NCI-H345 treated with DMSO at 0.1 percent for 48 hours (cell line): Measurements from ENCODE around the gene PSMD11.
"Not testable (repeated sequence)": the region's sequence is repeated elsewhere in the genome, so short reads cannot be mapped to it uniquely, and the experiment has no call there.

Experiments used
- DNase-seq: peaks from one replicate; lab custom pipeline; 2025; ENCODE audit not compliant: unreplicated experiment; lab: John Stamatoyannopoulos, UW

The PSMD11 gene

DNA sequence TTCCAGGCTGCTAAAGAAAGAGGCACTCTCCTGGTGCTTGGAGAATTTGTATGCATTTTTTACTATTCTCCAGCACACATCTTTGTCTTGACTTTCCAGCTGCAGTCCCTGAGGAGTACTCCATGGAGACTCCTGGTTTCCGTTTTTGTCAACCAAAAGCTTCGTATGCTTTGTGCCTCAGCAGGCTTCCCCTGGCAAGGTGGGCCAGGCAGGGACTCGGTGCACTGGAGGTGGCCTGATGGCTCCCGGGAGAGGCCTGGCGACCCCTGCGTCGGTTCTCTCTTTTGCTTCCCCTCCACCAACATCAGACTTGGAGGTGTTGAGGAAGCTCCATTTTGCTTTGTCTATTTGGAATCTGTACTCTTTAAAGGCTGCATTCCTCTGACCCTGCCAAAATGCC, 66.2 kb downstream of the PSMD11 start:
- DNase-seq, result no peak

DNA sequence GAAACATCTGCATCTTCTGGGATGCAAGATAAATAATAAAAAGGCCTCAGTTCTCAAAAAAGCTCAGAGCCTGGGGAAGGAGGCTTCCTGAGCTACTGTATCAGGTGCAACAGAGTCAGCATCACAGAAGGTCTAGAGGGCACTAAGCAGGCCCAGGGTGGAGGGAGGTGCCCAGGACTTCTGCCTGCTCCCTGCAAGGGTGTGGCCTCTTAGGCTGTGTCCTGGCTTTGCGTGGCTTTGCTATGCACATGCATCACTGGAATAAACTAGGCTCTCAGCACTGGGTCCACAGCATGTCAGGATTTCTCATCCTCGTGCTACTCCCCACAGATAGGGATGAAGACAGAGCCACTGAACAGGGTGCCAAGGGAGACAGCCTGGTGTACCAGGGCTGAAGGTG, 68.0 kb downstream of the PSMD11 start:
- no peak for DNase-seq

DNA sequence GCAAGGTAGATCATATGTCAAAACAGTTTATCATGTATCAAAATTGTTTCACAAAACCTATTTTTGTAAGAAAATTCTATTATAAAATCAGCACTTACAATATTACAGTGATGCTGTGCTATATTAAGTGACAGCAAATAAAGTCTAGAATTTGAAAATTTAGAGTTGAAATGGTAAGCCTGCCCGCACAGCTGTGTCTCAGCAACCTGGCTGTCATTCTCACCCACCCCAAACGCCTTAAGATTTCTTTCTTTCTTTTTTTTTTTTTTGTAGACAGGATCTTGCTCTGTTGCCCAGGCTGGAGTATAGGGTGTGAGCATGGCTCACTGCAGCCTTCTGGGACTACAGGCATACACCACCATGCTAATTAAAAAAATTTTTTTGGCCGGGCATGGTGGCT, 69.3 kb downstream of the PSMD11 start:
- no peak for DNase-seq

DNA sequence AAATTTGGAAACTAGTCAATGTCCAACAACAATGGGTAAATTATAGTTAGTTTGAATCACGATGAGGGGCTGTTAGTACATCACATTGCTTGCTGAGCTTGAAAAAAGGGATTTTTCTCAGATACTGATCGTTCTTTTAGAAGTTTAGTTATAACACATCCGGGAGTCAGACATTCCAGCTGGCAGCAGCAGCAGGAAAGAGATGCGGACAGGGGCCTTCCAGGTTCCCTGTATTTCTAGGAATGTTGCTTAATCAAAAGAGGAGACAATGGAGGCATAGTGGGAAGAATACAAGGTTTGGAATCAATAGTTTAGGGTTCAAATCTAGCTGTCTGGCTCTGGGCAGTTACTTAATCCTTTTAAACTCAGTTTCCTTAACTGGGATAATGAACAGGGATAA, 70.3 kb downstream of the PSMD11 start:
- no peak for DNase-seq

DNA sequence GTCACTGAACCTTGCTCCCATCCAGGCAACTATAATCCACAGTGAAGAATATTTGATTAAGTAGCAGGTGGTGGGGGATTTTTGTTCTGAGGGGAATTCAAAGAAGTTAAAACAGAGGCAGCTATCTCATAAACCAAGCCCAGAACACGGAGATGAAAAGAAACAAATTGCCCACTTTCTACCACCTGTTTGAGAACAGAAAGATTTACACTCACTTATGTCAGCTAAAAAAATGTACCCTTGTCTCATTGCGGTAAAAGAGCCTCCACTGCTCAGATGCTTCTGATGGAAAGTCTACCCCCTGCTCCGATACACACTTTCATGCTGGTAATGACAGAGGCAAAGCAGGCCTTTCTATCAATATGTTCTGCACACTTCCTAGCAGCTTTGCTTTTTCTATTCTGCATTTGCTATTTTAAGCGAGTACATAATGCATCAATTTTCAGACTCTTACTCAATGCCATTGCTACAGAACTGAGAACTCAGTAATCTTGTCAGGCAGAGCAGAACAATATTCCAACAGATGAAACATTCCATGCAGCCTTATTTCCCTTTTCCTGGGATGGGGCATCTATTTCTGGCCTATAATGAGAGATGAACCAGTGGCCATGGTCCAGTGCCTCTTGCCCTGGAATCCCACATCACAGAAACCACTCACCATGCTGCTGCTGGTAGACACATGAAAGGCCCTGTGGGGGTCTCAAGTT, 71.5 kb downstream of the PSMD11 start:
- no peak for DNase-seq

DNA sequence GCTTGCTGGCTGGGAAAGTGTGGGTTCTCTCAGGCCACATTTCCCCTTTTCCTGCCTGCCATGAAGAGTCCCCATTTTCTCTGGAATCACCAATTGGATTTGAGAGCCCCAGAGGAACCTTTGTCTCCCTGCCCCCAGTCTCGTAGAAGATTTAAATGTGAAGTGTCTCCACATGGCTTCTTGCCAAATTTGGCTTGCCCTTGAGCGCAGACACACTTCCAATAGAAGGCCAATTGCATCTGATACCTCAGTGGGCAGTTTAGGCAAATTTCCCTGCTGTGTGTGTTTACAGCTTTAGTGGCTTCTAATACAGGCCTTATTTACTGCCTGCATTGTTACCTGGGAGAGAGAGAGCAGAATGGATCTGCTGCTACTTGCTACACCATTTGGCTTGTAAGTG, 72.1 kb downstream of the PSMD11 start:
- DNase-seq, result peak; percentile 94

DNA sequence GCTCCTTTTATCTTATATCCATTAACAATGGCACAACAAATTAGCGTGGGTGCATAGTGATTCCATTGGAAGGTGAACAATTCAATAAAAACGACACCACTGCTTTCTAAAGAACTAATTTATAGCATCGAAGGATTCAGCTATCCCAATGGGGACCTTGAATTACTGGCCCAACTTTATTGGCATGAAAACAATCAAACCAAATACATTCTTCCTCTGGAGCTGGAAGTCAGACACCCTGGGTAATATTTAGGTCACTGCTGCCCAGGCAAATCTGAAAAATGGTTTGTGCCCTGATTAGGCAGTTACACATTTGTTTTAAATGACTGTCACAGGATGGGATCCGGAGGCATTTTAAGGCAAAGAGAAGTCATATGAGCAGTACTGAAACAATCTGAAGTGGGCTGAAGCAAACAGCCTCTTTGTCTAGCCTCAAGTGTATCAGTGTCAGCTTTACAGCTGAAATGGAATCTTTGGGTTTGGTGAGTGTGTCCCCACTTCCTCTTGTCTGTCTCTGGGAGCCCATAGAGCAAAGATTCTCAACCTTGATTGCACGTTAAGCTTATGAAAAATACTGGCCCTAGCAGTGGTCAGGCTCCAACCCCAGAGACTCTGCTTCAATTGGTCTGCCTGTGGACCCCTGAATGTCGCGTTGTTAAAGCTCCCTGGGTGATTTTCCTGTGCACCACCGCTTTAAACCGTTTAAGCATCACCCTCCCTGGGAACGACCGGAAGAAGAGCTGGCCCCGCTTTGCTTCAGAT, 72.8 kb downstream of the PSMD11 start:
- DNase-seq, result peak; percentile 25

DNA sequence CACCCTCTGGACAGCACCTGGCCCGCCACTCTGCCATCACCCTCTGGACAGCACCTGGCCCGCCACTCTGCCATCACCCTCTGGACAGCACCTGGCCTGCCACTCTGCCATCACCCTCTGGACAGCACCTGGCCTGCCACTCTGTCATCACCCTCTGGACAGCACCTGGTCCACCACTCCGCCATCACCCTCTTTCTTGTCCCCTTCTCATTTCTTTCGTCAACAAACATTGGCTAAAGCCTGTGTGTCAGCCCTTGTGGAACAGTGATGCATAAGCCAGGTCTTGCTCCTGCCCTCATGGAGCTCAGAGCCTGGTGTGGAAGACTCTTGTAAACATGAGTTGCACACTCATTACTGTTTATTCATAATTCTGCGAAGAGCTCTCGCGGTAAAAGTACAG, 73.7 kb downstream of the PSMD11 start:
- no peak for DNase-seq

DNA sequence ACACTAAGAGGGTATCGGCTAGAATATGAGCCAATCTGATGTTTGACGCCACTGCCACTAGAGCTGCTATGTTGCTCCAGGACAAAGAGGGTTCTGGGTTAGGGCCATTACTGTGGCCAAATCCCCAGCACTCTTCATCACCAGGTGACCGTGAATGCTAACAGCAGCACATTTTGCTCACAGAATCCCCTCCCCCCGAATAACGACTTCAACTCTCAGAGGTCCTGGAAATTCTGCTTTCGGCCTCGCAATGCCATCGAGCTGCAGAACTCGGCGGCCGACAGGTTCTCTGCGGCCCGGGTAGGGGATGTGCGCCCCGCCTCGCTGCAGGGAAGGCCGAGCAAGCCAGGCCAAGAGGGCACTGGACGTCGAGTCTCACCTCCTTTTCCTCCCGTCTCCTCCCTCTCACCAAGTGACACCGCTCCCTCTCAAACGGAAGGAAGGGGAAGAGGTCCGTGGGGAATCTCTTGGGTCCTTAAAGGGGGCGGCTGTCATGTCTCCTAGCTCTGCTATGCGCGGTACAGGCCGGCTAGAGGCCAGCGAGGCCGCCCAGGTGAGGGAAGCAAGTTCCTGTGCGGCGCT, 74.4 kb downstream of the PSMD11 start:
- no peak for DNase-seq

DNA sequence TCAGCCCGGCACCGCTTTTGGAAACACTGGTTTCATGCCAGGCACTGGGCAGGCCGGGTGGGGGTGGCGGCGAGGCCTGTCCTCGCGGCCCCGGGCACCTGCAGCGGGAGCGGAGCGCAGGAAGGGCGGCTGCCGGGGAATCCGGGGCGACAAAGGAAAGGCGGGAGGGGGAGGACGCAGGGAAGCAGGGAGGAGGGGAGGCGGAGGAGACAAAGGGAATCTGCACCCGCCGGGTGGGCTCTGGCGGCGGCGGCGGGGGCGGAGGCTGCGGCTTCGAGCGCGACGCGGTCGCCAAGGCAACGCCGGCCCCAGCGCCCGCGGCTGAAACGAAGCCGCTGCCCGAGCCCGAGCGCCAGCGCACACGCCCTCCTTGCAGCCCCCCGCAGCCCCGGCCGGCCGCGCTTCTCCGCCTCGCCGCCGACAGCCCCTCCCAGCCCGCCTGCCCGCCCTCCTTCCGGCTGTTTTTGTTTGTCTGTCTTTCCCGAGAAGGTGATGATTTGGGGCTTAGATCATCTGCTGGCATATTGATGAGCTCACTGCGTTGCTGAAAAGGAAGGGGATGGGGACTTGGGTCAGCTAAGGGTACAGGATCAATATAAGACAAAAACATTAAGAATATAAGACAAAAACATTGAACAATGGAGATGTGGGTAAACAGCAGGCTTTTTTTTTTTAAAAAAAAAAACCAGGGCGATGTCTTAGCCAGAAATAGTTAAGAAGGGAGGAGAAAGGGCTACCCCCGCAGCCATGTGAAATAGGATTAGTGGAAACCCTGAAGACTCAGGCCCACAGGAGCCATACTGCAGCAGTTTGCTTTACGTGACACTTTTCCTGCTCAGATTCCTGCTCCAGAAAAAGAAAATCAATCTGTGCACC, 75.2 kb downstream of the PSMD11 start:
- DNase-seq, result peak; percentile 64

DNA sequence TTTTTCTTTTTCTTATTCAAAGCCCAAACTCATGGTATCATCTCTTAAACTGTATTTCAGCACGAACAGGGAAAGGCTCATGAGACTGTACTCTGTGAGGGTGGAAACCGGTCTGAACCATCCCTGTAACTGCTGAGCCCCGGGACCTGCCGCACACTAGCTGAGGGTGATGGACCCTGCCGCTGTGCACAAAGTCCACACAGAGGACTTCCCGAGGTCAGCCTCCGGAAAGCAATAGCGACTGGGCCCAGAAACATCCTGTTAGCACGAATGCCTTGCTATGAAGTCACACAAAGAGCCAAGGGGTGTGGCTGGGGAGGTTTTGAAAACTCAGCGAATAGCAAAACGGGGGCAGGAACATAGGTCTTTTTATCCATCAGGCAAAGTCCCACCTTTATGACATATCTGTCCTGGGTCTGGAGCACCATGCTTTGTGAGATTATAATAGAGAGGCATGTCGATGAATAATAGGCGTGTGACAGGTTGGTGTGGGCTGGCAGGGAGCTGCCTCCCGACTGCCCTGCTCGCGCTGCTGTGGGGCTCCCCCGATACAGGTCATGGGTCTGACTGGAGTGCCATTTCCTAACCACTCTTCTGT, 75.9 kb downstream of the PSMD11 start:
- peak; percentile 33 for DNase-seq

DNA sequence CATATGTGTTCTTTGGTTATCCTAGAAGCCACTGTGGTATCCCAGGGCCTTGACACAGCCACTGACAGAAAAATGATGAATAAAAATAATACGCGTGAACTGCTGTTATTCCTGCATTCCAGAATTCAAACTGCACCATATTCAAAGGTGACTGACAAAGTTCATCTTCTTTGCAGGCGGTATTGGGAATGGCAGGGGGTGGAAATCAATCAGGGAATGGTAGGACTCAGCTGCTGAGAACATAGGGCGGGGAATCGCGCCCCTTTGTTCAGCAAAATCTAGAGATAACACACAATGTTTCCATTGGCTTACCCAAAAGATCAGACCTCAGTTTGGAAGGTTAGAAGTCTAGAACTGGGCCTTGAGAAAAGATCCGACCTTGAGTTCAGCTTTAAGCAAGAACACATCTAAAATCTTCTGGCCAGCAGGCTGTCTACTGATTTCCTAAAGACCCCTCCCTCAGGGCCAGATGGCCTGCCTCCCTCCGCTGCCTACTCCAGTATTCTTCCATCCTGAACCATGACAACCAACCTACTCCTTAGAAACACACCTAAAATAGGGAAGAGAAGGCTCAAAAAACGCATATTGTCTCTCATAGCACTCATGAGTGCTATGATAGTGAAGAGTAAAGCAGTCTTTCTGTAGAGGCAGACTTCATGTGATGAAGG, 76.6 kb downstream of the PSMD11 start:
- no peak for DNase-seq

DNA sequence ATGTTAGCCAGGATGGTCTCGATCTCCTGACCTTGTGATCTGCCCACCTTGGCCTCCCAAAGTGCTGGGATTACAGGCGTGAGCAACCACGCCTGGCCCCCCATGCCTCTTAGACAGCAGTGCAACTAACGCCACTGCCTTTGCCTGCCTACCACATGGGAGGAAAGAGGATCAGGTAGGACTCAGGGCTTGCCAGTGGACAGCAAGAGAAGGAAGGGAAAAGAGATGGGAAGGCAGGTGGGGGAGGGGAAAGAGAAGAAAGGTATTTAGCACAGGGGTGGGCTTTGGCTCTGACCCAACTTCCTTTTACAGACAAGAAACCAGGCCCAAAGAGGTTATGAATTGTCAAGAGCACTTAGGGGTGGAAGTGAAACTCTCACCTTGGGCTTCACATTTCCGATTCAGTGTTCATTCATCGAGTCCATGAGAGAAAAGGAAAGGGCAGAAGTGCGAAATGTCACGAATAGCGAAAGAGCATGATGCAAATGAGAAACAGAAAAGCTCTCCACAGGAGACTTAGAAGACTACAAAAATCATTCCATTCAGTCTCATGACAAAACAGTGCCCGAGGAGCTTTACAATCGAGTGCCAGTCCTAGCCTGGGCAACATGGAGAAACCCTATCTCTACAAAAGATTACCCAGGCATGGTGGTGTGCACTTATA, 78.8 kb downstream of the PSMD11 start:
- DNase-seq, result peak; percentile 6

DNA sequence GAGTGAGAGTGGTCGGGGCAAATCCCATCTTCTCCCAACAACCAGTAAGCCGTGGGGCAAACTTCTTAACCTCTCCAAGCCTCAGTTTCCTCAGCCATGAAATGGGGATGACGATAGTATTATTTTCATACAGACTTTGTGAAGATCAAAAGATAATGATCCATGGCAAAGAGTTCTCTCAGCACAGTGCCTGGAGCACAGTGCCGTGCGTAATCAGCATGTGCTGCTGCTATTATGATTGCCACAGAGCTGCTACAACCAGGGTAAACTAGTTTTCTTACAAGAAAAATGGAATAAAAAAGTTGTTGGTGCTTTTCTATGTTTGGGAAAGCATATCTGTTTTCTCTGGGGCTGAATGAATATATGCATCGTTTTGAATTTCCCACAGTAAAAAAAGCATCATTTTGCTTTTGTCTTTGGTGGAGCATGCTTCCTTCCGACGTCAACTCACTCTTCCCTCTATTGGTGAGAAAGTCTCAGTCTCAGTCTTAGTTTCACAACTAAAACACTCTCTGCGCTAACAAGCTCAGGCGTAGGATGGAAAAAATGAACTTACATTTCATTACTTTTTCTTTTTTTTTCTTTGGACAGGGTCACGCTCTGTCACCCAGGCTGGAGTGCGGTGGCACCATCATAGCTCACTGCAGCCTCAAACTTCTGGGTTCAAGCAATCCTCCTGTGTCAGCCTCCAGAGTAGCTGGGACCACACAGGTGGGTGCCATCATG, 79.7 kb downstream of the PSMD11 start:
- DNase-seq, result no peak

DNA sequence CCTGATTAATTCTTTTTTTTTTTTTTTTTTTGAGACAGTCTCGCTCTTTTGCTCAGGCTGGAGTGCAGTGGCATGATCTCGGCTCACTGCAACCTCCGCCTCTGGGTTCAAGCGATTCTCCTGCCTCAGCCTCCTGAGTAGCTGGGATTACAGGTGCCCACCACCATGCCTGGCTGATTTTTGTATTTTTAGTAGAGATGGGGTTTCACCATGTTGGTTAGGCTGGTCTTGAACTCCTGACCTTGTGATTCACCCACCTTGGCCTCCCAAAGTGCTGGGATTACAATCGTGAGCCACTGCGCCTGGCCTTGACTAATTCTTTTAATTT, 80.2 kb downstream of the PSMD11 start:
- DNase-seq, result not testable (repeated sequence)

DNA sequence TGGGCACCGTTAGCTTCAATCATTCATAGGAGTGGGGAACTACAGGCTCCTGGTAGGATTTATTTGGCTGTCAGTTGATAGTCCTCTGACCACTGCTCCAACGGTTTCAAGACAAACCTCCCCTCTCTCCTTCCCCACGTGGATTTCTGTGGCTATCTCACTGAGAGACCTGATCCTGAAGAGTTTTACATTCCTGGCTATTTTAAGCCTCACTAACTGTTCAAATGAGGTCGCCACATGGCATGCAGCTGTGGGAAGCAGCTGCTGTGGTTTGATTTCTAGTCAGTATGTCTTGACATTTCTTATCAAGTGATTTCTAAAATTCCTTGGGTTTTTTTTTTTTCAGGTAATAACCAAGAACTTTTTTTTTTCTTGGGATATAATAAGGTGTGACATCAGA, 80.8 kb downstream of the PSMD11 start:
- no peak for DNase-seq

DNA sequence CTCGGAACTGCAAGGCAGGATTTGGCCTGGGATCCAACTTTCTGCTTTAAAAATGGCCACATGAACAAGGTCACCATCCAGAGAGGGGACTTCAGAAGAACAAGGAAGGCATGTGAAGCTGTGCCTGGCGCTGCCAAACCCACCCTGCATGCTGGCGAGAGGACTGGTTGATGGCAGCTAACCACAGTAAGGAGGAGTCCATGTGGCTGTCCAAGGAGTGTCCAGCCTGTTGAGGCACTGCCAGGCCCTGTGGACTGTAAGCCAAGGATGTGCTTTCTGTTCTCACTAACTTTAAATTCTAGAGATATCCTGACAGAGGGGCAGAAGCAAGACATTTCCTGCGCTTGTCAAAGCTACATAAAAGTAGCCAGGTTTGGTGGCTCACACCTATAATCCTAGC, 82.8 kb downstream of the PSMD11 start:
- DNase-seq, result no peak

DNA sequence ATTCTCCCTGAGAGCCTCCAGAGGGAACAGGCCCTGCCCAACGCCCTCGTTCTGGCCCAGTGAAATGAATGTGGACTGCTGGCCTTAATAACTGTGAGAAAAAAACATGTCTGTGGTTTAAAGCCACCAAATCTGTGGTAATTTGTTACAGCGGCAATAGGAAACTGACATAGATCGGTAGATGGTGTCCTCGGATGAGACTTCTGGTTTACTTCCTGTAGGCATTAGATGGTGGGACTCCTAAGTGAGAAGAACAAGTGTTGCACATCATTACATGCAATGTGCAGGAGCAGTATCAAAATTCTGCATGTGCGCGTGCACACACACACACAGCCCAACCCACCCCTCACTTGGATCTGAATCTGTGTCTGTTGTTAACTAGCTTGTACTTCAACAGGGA, 84.5 kb downstream of the PSMD11 start:
- no peak for DNase-seq

DNA sequence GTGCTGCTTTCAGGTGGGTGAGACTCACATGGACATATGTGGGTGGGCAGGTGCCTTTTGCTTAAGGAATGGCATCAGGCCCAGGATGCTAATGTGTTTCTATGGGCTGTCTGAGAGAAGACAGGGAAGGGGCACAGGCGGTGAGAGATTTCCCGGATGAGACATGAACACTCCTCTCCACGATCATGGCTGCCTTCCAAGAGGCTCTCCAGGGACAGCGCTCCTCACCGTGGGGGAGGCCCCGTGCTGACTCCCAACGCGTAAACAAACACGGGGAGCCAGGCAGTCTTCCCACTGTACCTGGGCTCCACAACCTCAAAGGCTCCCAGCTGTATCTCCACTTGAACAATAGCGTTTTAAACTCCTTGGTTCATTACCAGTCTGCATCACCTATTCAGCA, 85.3 kb downstream of the PSMD11 start:
- peak; percentile 96 for DNase-seq
